Erythroblast (primary cell): ENCODE measurements around the gene SYNE2.

Experiments
- DNase-seq, 2 experiments: peaks; one replicate each; lab custom pipeline; 2025; lab: John Stamatoyannopoulos, UW
- GATA1 ChIP-seq: IDR thresholded peaks from 2 replicates; pipeline ENCODE4 v1.6.1; 2011; ENCODE audit warnings: low read depth, mild to moderate bottlenecking, control low read depth, low read length, moderate library complexity
- POLR2A ChIP-seq: IDR thresholded peaks from 2 replicates; pipeline ENCODE4 v1.6.1; 2011; ENCODE audit warnings: mild to moderate bottlenecking, low read length

The SYNE2 gene

GRCh38 chr14:64215978-64216377, 363.2 kb downstream of the SYNE2 start:
- TF ChIP-seq GATA1 = no peak
- TF ChIP-seq POLR2A = no peak
- no peak for DNase-seq

- DNase-seq = no peak
- TF ChIP-seq POLR2A (no peak), GATA1 (no peak)
Observed at GRCh38 chr14:64217308-64217707, 364.5 kb downstream of the SYNE2 start.

- TF ChIP-seq POLR2A = no peak
- no peak for TF ChIP-seq GATA1
- DNase-seq = peak in 1 of 2 experiments; percentile 51
Observed at GRCh38 chr14:64217834-64218233, 365.0 kb downstream of the SYNE2 start.

GRCh38 chr14:64218344-64219240, 365.8 kb downstream of the SYNE2 start:
- TF ChIP-seq POLR2A (no peak), GATA1 (no peak)
- DNase-seq = peak; percentile 15 to 27

GRCh38 chr14:64220056-64220455, 367.3 kb downstream of the SYNE2 start:
- TF ChIP-seq POLR2A (no peak), GATA1 (no peak)
- no peak for DNase-seq

- DNase-seq = peak; percentile 54 to 69
- TF ChIP-seq GATA1 (no peak), POLR2A (no peak)
Observed at GRCh38 chr14:64220466-64220865, 367.7 kb downstream of the SYNE2 start.

- no peak for DNase-seq
- TF ChIP-seq POLR2A = no peak
- no peak for TF ChIP-seq GATA1
Observed at GRCh38 chr14:64221391-64222003, 368.7 kb downstream of the SYNE2 start.

- no peak for DNase-seq
- TF ChIP-seq POLR2A (no peak), GATA1 (no peak)
Observed at GRCh38 chr14:64225151-64225757, 372.4 kb downstream of the SYNE2 start.

GRCh38 chr14:64227856-64228255, 375.1 kb downstream of the SYNE2 start:
- DNase-seq = no peak
- TF ChIP-seq GATA1 = no peak
- TF ChIP-seq POLR2A = no peak

- DNase-seq = no peak
- TF ChIP-seq GATA1 (no peak), POLR2A (no peak)
Observed at GRCh38 chr14:64229489-64229888, 376.7 kb downstream of the SYNE2 start.

GRCh38 chr14:64232095-64232838, 379.5 kb downstream of the SYNE2 start:
- TF ChIP-seq GATA1 (no peak), POLR2A (no peak)
- no peak for DNase-seq

GRCh38 chr14:64232944-64233343, 380.1 kb downstream of the SYNE2 start:
- TF ChIP-seq POLR2A = no peak
- no peak for TF ChIP-seq GATA1
- no peak for DNase-seq

GRCh38 chr14:64233531-64234190, 380.9 kb downstream of the SYNE2 start:
- no peak for TF ChIP-seq POLR2A
- TF ChIP-seq GATA1 = no peak
- DNase-seq = no peak
